Gastroesophageal sphincter (tissue), 3 donors: Measurements from ENCODE around the gene AKAP13.

Source experiments
- CTCF ChIP-seq, 4 experiments: fragments of 200-600 bp in 2 of 4; fragments of 450-650 bp in 2 of 4; sonication (generic) in 1 of 4; IDR thresholded peaks; one replicate each; pipeline ENCODE4 v1.5.1; 2017 to 2019; ENCODE audit warnings: antibody characterized with exemption in 4 of 4, mild to moderate bottlenecking in 2 of 4, moderate library complexity in 2 of 4
- POLR2A ChIP-seq, 2 donors: fragments of 450-650 bp; IDR thresholded peaks; one replicate each; pipeline ENCODE4 v1.6.1; 2017; ENCODE audit warnings: antibody characterized with exemption in 2 of 2, mild to moderate bottlenecking in 2 of 2, moderate library complexity in 1 of 2
- POLR2AphosphoS5 ChIP-seq: sonication (generic); formaldehyde crosslinking; IDR thresholded peaks from one replicate; pipeline ENCODE4 v1.6.1; 2017; ENCODE audit warnings: antibody characterized with exemption

- TF ChIP-seq POLR2AphosphoS5 (no peak), CTCF (IDR thresholded peaks at IDR 0.05) (no peak), POLR2A (IDR thresholded peaks at IDR 0.05) (no peak)
Measured at GRCh38 chr15:85757073-85757938, 376.9 kb downstream of the AKAP13 start.
